ENCODE measurements around the gene FBXO48.

DNA sequence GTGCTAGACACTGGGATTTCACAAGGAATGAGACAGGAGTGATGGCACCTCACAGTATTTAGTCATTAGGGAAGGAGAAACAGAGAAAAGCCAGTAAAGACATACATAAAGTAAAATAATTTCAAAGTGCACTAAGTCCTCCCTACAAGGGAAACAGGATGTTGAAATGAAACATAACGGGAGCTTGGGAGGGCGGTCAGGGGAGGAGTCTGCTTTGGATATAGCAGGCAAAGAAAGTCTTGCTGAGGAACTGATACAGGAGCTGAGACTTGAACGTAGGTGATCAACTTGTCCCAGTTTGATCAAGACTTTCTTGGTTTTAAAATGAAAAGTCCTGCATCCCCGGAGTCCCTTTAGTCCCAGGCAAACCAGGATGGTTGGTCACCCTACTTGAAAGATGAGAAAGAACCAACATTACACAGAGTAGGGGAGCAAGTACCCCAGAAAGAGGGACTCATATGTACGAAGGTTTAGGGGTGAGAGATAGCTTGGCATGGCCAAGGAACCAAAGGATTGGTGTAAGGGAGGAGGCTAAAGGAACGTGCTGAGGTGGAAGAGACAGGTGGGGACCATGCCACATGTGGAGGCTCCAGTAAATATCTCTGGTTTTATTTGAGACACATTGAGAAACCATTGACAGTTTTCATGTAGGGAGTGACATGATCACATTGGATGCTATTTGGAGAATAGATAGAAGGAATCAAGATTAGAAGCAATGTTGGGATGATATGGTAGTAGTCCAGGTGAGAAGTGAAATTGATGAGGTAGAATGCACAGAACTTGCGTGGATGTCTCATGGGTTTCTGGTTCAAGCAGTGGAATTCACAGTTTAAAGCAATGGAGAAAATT lies 28.4 kb downstream of the FBXO48 start:
- no peak for TF ChIP-seq CTCF (IDR thresholded peaks at IDR 0.05)
- TF ChIP-seq TCF7L2 (IDR thresholded peaks at IDR 0.05; ENCODE audit: low read depth, low read length): no peak

Data from Panc1 (cell line).